GM21737 (cell line): ENCODE results near the gene ZNF692.
A peak's percentile ranks its signal among the peaks of the same experiment; 100 is the strongest.

Experiments
- ATAC-seq: cut with Tn5 transposase; IDR thresholded peaks from one replicate; pipeline ENCODE4 v1.9.1; 2021; ENCODE audit warnings: mild to moderate bottlenecking, moderate library complexity; ENCODE audit not compliant: unreplicated experiment

ZNF692 gene

DNA sequence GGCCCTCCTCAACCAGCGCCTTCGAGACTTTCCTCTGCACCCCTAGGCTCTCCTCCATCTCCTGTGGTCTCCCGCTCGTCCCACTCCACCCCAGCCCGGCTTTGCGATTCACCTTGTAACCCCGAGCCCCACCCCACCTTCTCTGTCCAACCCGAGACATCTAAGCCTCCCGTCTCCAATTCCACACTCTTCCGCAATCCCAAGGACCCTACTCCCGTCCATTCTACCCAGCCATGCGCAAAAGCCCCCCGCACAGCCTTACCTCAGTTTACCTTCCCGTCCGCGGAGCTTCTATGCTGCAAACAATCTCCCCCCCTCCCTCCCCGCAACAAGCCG is 33.3 kb downstream of the ZNF692 start:
- peak; percentile 2 for ATAC-seq

DNA sequence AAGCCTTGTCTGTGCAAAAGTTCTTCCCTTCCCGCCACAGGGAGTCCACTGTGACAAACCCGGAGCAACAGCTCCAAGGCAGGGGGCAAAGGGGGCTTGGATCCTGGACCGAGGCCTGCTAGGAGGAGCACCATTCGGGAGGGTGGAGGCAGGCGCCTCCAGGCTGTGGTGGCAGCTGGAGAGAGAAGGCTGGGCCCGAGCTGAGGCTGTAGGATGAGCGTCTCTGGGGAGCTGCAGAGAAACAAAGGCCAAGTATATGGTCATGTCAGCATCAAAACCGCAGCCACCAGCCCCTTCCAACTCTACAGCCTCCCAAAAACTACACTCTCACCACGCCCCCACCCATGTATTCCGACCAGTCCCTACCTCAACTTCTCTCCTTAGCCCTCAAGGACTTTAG is 33.7 kb downstream of the ZNF692 start:
- ATAC-seq = no peak

DNA sequence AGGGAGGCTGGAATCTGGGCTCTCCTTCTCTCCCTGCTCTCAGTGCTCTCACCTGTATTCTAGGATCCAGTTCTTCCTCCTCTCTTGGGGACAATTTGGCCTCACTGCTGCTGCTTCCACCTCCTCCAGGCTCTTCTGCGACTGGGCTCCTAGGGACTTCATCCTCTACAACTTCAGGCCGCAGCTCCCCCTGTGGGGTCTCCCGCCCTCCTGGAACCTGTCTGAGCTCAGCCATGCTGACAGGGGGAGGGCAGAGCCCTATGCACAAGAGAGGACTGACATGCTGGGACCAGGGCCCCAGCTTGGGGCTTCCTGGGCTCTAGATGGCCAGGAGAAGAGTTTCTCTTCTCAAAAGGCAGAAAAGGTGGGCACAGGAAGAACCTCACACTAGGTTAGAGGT is 34.2 kb downstream of the ZNF692 start:
- ATAC-seq = no peak

DNA sequence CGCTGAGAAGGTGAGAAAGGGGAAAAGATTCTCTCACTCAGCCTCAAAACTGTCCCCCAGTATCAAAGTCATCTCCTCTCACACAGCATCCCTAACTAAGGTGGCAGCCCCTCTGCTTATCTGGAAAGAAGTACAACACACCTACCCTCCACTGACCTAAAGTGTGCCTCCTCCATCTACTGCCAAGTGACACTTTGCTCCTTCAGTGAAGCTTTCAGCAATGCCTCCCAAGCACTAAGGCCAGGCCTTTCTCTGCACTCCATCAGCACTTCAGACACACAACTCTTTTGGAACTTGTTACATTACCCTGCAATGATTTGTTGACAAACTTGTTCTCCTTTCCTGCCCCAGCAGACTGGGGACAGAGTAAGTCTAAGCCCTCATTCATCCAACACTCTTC is 34.6 kb downstream of the ZNF692 start:
- ATAC-seq = no peak

DNA sequence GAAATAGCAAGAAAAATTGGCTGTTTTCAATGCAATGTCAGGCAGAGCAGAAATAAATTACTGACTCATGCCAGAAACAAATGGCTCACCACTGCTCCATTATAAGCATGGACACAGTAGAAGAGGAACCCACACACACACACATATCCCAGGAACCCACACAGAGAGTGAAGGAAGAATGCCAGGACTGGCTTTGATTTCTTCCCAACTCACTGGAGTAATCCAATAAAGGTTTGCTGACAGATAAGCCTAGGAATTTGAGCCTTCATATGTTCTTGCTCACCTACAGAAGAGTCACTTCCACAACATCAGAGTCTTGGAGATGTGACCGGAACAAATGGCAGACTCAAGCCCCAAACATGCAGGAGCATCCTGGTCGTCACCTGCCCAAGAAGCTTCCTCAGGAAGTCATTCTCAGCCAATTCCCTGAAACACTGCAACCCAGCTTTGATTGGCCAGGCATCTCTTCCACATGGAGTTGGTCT is 35.3 kb downstream of the ZNF692 start:
- ATAC-seq = no peak

DNA sequence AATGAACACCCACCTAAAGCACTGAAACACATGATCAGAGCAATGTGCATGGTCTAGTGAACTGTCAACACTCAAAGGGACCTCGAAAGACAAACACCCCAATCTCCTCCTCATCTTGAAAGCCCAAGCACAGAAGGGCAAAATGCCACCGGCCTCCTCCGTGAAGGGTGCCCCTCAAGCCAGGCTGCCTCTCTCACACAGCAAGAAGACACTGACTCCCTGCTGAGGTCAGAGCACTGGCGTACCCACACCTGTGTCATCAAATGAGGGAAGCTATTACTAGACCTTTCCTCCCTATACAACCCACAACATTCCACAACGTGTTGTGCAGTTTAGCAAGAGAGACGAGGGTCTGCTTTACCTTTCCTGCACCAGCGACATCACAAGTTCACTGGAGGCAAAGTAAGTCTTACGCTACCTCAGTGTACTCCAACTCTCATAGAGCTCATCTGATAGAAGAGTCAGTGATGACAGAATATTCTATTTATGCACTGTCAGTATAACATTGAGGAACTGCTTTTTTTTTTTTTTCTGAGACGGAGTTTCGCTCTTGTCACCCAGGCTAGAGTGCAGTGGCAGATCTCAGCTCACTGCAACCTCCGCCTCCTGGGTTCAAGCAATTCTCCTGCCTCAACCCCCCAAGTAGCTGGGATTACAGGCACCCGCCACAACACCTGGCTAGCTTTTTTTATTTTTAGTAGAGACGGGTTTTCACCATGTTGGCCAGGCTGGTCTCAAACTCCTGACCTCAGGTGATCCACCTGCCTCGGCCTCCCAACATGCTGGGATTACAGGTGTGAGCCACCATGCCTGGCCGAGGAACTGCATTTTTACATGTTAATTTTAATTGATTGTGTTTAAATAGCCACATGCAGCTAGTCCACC is 36.5 kb downstream of the ZNF692 start:
- ATAC-seq = no peak

DNA sequence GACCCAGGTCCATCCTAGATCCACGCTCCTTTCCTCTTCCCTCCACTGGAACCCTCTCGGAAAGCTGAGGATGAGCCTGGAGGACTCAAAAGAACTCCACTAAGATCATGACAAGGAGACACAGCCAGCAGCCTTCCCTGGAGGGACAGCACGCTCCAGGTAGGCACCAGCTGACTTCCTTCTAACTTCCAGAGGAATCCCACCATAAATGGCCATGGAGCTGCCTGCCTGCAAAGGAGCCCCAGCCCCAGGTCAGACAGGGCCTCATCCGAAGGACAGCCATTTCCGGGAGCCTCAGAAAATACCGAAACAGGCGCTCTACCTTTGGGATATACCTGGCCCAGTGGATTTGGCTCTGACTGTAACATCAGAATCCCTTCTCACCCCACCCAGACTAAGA is 37.2 kb downstream of the ZNF692 start:
- no peak for ATAC-seq

DNA sequence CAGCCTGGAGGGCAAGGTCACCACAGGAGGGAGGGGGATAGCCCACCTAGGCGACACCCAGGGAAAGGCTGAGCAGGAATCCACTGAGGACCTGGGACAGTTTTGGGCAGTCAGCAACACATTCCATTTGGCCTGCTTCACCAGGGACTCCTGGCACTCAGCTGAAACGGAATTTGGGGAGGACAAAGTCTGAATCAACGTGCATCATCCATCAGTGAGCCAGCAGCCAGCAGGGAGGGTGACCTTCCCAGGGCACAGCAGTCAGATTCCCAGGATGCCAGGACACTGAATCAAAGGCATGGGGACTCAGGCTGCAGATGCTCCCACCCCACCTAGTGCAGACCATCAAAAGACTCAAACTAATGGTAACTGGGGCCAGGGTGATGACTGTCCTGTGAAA is 37.8 kb downstream of the ZNF692 start:
- ATAC-seq = no peak

DNA sequence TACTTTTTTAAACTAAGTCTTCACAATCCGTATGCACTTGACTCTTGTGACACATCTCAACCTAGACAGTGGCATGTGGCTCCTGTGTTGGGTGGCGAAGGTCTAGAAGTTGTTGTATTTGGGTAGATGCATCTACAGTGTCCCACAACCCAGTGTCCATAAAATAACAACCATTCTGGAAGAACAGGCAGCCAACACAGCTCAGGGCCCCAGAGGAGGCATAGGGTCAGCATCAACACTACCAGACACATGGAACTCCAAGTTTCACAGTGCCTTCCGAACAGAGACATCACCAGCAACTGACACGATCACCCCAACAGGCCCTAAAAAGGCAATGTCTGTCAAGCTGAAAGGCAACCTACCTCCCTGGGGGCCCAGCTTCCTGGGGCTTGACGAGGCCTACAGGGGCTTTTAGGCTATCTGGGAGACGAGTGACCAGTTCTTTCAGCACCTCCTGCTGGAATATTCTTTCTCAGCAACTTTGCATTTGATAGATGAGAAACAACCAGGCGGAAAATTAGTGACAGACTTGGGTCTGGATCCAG is 38.8 kb downstream of the ZNF692 start:
- no peak for ATAC-seq

DNA sequence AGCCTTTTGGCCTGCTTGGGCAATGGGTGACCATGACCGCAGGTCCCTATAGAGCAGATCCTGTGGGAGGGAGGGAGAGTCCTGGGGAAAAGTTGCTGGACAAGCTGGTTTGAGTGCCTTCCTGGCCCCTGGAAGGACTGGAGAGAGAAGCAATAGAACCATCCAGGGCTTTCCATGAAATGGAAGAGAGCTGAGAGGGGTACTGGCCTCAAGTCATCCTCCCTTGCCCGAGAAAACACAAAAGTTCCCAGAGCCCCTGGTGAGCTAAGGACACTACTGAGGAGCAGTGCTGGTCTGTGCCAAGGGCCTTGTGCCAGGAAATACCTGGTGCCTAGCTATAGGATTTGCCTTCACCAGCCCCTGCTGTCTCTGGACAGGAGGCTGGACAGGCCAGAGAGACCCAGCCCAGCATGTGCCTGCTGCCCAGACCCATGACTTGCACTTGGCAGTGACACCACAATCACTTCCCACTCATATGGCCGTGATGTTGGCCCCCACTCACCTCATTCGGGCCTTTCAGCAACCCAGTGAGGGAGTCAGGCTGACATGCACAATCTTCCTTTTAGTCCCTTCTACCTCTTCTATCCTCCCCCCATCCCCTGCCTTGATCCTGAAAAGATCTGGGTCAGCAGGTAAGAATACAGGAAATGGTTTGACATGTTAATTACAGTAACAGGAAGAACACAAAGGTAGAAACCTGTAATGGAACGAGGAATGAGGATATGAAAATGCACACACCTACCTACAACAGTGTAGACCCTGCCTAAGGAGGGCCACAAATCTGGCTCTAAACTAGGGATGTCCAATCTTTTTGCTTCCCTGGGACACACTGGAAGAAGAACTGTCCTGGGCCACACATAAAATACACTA is 40.1 kb downstream of the ZNF692 start:
- ATAC-seq = no peak

DNA sequence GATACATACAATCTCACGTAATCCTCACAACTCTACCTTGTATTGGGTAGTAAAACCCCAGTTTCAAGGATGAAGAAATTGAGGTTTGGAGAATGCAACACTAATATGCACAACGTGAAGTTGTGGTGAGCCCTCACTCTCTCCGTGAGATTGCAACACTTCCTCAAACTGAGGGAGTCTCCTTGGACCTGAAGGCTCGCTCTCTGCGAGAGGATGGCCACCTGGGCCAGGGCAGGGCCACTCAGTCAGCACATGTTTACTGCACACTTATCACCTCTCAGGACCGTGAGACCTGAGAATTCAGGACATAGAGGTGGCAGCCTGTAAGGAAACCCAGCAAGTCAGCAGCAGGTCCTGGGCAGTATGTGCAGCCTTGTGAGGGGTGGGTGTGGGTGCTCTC is 41.8 kb downstream of the ZNF692 start:
- no peak for ATAC-seq

DNA sequence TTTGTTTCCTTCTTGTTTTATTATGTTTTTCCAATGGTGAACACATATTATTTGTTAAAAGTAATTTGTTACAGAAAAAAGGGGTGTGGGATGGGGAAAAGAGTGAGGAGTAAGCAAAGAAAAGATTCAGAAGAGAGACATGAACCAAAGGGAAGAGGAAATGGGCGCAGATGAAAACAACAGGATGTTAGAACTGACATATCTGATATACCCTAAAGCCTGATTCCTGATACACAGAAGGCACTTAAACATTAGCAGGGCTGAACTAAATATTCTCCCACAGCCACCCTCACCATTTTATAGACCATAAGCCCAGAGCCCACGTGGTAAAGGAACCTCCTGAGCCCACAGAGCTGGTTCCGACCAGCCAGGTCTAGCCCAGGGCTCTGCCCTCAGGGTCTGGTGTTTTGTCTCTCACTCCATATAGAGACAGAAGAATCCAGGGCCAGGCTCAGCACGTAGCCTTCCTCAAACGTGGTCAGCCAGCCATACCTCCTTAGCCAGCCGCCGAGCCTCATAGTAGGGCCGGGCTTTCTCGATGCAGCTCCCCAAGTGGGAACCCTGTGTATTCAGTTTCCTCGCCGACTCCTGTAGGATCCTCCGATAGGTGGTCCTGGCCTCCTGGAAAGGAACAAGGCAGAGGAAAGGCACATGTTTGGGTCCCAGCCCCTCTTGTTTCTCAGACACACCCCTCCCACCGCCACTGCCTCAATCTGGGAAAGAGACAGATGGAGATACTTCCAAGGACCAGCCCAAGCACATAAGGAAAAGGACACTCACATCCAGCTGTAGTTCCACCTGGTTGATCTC is 42.6 kb downstream of the ZNF692 start:
- no peak for ATAC-seq

DNA sequence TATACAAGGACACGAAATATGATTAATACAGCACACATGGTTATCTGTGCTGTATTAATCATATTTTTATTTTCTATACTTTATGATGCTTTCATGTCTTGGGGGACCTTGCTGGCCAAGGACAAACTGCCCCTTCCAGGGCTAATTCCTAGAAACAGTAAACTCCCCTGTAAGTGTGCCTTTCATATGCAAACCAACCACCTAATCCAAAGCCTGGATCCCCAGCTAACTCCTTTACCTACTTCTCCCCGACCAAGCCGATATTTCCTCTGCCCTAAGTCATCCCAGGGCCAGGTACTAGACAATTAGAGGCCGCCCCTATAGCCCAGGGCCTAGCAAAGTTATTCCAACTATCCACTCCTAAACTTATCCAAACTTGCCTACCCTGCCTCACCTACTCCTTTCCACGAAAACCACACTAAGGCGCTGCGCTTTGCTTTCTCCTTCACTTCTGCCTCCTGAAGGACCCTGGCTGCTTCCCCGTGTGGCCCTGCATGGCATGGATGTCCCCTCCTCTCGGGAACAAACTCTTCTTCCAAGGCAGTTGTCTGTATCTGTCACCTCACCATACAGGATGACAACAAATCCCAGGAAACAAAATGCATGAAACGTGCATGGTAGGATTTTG is 43.4 kb downstream of the ZNF692 start:
- ATAC-seq = no peak

DNA sequence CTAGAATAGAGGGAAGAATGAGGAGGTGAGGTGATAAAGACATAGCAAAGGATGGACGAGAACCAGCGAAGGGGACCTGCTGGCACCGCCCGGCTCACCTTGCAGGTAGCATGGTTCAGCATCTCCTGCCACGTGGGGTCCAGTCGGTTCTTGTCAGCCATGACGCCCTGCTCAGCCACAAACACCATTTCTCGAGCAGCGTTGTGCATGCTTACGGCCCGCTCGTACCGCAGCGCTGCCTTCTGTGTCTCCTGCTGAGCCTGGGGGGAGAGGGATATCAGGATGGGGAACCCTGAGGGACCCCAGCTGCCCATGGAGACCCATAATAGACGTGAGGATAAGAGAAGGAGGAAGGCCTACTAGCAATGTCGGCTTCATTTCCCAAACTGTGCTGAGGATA is 44.5 kb downstream of the ZNF692 start:
- ATAC-seq = no peak

DNA sequence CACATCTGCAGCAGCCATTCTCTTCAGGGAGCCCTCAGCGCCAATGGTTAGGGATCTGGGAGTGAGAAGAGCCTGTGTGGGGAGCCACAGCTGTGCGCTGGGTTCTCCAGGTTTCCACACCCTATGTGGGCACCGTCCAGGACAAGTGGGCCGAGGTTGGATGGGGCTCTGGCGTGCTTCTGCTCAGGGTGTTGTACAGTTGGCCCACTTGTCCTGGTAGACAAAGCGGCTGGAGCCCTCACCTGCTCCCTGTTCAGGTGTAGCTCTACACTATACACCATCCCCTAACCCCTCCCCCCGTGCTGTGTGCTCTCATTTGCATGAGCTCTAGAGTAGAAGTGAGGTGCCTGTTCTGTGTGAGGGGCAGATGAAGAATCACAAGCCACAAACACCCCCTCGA is 45.3 kb downstream of the ZNF692 start:
- ATAC-seq = no peak

DNA sequence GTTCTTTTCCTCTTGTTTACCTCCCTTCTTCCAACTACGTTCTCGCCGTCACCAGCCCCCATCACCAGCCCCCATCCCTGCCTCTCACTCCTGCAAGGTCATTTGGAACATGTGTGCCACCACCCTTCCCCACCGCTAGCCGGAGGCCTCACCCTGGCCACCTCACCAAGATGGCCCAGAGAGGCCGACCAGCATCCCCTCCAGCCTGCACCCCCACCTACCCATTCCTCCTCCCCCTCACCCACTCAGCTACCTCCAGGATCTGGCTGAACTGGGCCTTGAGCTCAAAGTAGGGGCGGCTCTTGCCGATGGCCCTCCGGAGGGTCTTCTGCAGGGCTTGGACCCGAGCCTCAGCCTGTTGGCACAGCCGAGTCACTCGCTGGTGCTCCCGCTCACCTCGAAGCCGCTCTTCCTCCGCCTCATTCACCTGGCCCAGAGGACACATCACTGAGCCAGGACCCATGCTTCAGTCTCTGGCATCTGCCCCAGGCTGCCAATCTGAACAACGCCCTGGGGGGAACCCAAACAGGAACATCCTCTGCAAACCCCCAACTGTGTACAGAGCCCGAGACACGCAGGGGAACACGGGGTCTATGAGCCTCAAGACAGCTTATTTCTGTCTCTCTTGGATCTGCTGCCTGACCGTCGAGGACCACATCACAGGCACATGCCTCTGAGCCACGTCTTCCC is 46.0 kb downstream of the ZNF692 start:
- no peak for ATAC-seq

DNA sequence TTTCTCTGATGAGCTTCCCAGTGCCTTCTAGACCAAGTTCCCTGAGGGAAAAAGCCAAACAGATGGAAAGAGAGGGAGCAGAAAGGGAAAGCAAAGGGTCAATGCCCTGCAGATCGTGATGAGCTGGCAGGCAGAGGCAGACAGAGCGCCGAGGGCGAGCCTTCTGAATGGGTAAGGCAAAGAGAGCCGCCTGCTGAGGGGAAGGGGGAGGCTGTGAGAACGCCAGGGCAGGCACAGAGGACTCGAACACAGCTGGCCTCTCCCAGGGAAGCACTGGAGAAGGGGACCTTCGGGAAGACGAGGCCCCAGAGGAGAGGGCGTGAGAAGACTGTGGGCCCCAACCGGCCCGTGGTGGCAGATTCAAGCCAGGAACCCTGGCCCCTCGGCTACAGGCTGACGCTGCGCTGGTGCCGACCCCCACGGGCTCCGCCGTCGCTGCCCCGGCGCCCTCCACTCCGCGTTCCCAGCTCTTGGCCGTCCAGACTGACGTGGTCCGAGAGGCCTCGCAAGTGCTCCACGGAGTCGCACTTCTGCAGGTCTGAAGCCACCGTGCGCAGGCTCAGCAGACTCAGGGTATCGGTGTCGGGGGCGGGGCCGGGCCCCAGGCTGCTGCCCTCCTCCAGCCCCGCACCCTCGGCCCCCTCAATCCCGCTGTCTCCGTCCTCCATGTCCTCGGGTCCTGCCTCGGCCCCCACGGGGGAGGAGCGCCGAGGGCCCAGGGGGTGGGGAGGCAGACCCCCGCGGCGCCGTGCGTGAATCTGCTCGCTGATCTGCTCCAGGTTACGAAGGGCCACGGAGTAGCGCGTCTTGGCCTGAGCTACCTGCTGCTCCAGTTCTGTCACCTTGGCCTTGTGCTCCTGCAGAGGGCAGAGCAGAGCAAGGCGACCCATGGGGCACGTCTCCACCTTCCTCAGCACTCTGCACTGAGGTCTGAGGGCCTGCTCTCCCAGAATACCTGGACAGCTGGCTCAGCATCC is 47.1 kb downstream of the ZNF692 start:
- ATAC-seq = no peak

DNA sequence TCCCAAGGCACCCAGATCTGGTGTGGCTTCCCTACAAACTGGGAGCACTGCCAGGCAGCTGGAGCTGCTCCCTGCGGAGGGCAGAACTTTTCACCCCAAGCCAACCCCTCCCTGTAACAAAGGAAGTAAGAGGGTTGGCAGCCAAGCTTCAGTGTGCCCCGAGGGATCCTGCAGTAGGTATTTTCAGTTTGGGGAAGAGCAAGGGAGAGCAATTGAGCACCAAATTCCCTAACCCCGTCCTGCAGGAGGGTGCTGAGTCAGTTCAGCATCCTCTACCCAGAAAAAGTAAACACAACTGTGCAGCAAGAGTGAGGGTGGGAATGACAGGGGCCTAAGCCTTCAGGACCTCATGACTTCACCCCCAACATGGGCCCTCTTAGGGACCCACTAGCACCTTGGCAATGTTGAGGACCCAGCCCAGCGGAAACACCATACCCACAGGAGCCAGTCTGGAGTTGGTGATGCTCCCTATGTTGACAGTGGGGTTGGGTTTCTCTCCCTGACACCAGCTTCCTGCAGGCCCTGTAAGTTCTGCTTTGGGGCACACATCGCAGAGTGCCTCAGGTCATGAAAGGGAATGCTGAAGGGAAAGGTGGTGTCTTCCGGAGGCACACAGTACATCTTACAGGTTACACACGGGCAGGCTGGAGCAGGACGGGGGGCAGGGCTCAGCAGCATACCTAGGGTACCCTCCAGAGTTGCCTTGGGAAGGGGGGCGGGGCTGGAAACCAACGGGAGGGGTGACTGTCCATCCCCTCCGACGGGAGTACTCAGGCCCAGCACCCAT is 48.0 kb downstream of the ZNF692 start:
- no peak for ATAC-seq
